Measurements from ENCODE around the gene CSPG4.
"Not testable (repeated sequence)": the region's sequence is repeated elsewhere in the genome, so short reads cannot be mapped to it uniquely, and the experiment has no call there.

The CSPG4 gene

GRCh38 chr15:75648156-75649000, 64.3 kb downstream of the CSPG4 start:
- no peak for DNase-seq (ENCODE audit: low read depth)

- no peak for DNase-seq (ENCODE audit: low read depth)
These were observed 65.1 kb downstream of the CSPG4 start, which contains the start of gene SNX33 for GRCh38 chr15:75647370-75648155. Gene SNX33, plus strand, starts transcription at chr15:75647912. Its CDS starts 1,191 bp downstream, at chr15:75649103.

GRCh38 chr15:75646944-75647364, 65.7 kb downstream of the CSPG4 start:
- DNase-seq (ENCODE audit: low read depth), result no peak

GRCh38 chr15:75646112-75646943, 66.3 kb downstream of the CSPG4 start:
- no peak for DNase-seq (ENCODE audit: low read depth)

- DNase-seq (ENCODE audit: low read depth), result no peak
These were observed 68.3 kb downstream of the CSPG4 start for GRCh38 chr15:75644376-75644775.

- no peak for DNase-seq (ENCODE audit: low read depth)
These were observed 71.0 kb downstream of the CSPG4 start for GRCh38 chr15:75641603-75642002.

- no peak for DNase-seq (ENCODE audit: low read depth)
These were observed 71.5 kb downstream of the CSPG4 start for GRCh38 chr15:75641179-75641503.

- no peak for DNase-seq (ENCODE audit: low read depth)
These were observed 72.0 kb downstream of the CSPG4 start for GRCh38 chr15:75640483-75641178.

GRCh38 chr15:75639709-75640482, 72.8 kb downstream of the CSPG4 start, which contains the start of gene IMP3:
Gene IMP3, minus strand, starts transcription at chr15:75640224. Its CDS starts 56 bp downstream, at chr15:75640168.
- DNase-seq (ENCODE audit: low read depth), result peak; percentile 85

- DNase-seq (ENCODE audit: low read depth), result no peak
These were observed 73.4 kb downstream of the CSPG4 start for GRCh38 chr15:75639191-75639708.

GRCh38 chr15:75637245-75638009, 75.2 kb downstream of the CSPG4 start:
- no peak for DNase-seq (ENCODE audit: low read depth)

GRCh38 chr15:75636026-75636425, 76.6 kb downstream of the CSPG4 start:
- no peak for DNase-seq (ENCODE audit: low read depth)

- not testable (repeated sequence) for DNase-seq (ENCODE audit: low read depth)
These were observed 78.7 kb downstream of the CSPG4 start for GRCh38 chr15:75633922-75634321.

GRCh38 chr15:75631935-75632334, 80.7 kb downstream of the CSPG4 start:
- DNase-seq (ENCODE audit: low read depth), result no peak

GRCh38 chr15:75625542-75626347, 86.9 kb downstream of the CSPG4 start, which contains the start of gene SNUPN:
Gene SNUPN, minus strand, starts transcription at chr15:75625725. Its CDS starts 4,674 bp downstream, at chr15:75621051.
- peak; percentile 65 for DNase-seq (ENCODE audit: low read depth)

Measured in HS-5 (cell line).